ENCODE data around the gene PEX6.

Gene PEX6

DNA sequence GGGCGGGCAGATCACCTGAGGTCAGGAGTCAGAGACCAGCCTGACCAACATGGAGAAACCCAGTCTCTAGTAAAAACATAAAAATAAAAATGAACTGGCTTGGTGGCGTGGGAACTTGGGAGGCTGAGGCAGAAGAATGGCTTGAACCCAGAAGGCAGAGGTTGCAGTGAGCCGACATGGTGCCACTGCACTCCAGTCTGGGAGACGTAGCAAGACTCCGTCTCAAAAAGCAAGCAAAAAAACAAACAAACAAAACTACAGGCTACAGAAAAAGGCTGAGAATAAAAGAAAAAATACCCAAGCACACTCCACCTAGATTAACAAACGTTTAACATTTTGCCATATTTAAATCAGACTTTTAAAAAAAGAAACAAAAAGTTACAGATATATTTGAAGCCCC, 57.2 kb downstream of the PEX6 start:
- H3K27ac Mint-ChIP-seq: no peak overlapping the region

DNA sequence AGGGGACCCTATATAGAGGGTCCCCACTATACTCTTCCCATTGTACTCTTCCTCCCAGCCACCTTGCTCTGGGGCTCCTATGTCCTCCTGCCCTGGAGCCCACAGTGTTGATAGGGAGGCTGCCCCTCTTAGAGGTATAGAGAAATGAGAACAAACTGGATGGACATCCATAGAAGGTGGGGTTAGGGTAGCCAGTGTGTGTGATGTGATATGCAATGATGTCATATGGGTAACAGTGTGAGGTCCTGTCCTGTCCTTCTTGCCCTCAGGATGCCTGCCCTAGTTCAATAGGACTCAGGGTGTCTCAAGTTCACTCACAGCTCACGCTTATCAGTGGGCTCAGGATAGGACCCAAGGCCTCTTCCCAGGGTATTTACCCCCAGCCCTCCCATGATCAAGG, 62.7 kb downstream of the PEX6 start:
- peaks cover 6% of the 10 kb centered on the region for H3K27me3 Mint-ChIP-seq (ENCODE audit: low read depth)
- H3K27ac Mint-ChIP-seq: no peak overlapping the region
- no peaks in the 10 kb centered on the region for H3K9me3 Mint-ChIP-seq
- H3K4me3 Mint-ChIP-seq: no peak overlapping the region
- no peaks in the 10 kb centered on the region for H3K36me3 Mint-ChIP-seq (ENCODE audit: low read depth)
- peaks cover 1% of the 10 kb centered on the region for H3K4me1 Mint-ChIP-seq (ENCODE audit: low read depth)

More for the DNA sequence above, 57.2 kb downstream of the PEX6 start:
- no peaks in the 10 kb centered on the region for H3K9me3 Mint-ChIP-seq
- no peaks in the 10 kb centered on the region for H3K4me1 Mint-ChIP-seq (ENCODE audit: low read depth)
- H3K27me3 Mint-ChIP-seq (ENCODE audit: low read depth): peaks cover 4% of the 10 kb centered on the region
- H3K36me3 Mint-ChIP-seq (ENCODE audit: low read depth): no peaks in the 10 kb centered on the region
- no peak overlapping the region for H3K4me3 Mint-ChIP-seq

DNA sequence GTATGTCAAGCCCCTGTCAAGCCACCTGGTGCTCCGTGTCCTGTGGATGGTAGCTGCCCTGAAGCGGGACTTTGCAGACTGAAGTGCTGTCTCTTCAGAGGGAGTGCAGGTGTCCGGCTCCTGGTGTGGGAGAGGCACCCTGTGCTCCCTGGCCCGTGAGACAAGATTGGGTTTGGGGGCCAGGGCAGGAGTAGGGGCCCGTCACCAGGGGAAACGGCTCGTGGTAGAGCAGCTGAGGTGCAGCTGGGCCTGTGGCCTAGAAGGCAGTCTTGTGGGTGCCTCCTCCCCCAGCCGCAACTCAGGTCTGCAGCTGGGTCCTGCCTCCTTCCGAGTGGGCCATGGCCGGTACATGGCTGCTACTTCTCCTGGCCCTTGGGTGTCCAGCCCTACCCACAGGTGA, 63.2 kb downstream of the PEX6 start, which contains the start of gene PTCRA:
PTCRA (plus strand) TSS at position 322 of the 400 bp plus-strand sequence; CDS start at position 339, 17 bp downstream.
- Mint-ChIP-seq H3K4me1 (ENCODE audit: low read depth) (peaks cover 4% of the 10 kb centered on the region), H3K4me3 (no peak within 1 kb of the TSS), H3K9me3 (no peaks in the 10 kb centered on the region), H3K36me3 (ENCODE audit: low read depth) (no peaks in the 10 kb centered on the region), H3K27ac (no peak within 1 kb of the TSS), H3K27me3 (ENCODE audit: low read depth) (peaks cover 10% of the 10 kb centered on the region)

DNA sequence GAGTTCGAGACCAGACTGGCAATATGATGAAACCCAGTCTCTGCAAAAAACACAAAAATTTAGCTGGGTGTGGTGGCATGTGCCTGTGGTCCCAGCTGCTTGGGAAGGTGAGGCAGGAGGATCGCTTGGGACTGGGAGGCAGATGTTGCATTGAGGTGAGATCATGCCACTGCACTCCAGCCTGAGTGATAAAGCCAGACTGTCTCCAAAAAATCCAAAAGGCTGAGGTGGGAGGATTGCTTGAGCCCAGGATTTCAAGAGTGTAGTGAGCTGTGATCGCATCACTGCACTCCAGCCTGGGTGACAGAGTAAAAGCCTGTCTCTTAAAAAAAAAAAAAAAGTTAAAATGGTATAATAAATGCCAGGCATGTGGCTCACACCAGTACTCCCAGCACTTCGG, 64.4 kb downstream of the PEX6 start:
- Mint-ChIP-seq H3K9me3 (no peaks in the 10 kb centered on the region), H3K4me3 (no peak overlapping the region), H3K36me3 (ENCODE audit: low read depth) (no peaks in the 10 kb centered on the region), H3K27ac (no peak overlapping the region), H3K4me1 (ENCODE audit: low read depth) (peaks cover 4% of the 10 kb centered on the region), H3K27me3 (ENCODE audit: low read depth) (peaks cover 10% of the 10 kb centered on the region)
